Psoas muscle (tissue), 8 donors: ENCODE data around the gene DHX30. TPM values are rescaled to one million over a fixed set of nuclear protein-coding genes. Genes with fewer than 3 reads are reported as not detected.

Experiments used
- ATAC-seq, 4 donors: fragments of 200-7000 bp; cut with Tn5 transposase; one replicate each; pipeline ENCODE4 v1.9.1; 2020; ENCODE audit warnings: moderate library complexity in 3 of 4, mild to moderate bottlenecking in 2 of 4
- DNase-seq, 2 donors: peaks; one replicate each; pipeline ENCODE4 v3.0.0-alpha.2; 2020
- H3K27ac ChIP-seq: fragments of 200-600 bp; one replicate; pipeline ENCODE4 v1.8.0; 2022
- H3K27me3 ChIP-seq, 3 donors: fragments of 200-600 bp in 1 of 3; one replicate each; pipeline versions ENCODE4 v1.6.1 to v1.8.0; 2013 to 2022; ENCODE audit warnings: low read length in 2 of 3, mild to moderate bottlenecking in 2 of 3, moderate library complexity in 1 of 3; ENCODE audit not compliant: insufficient read depth in 3 of 3
- H3K36me3 ChIP-seq, 2 donors: fragments of 200-600 bp in 1 of 2; one replicate each; pipeline versions ENCODE4 v1.6.1 to v1.8.0; 2013 to 2022; ENCODE audit warnings: low read depth in 1 of 2, mild to moderate bottlenecking in 1 of 2, moderate library complexity in 1 of 2; ENCODE audit not compliant: insufficient read depth in 1 of 2
- H3K4me1 ChIP-seq: fragments of 200-600 bp; one replicate; pipeline ENCODE4 v1.8.0; 2022
- H3K4me3 ChIP-seq: fragments of 200-600 bp; one replicate; pipeline ENCODE4 v1.8.0; 2022; ENCODE audit warnings: mild to moderate bottlenecking
- H3K9me3 ChIP-seq: fragments of 200-600 bp; one replicate; pipeline ENCODE4 v1.8.0; 2022
- WGBS, 3 donors: extraction: QIAGEN DNeasy Blood & Tissue Kit; methylation state at CpG; one replicate each; pipeline versions ENCODE4 v1.1.6 to v1.1.7; 2013; 5-methylcytosine and 5-hydroxymethylcytosine counted together
- intact Hi-C, 2 donors: fragments of 100-400 bp; cut with DNase I; formaldehyde crosslinking; loops; one replicate each; pipeline versions ENCODE4 v1.11.0 to v1.14.2; 2022
- polyA plus RNA-seq, 3 donors: library from polyadenylated mRNA; stranded (reverse); fragments of 200-250 nt; gene quantifications; one replicate each; pipeline ENCODE4 v1.2.3, GENCODE V29; 2013
- total RNA-seq, 4 donors: library from RNA; stranded (reverse); fragmentation: NEBNext Ultra II Directional in 2 of 4; extraction: Animal tissue kit (Norgen Biotek cat#: 25700) in 2 of 4; gene quantifications; one replicate each; pipeline versions ENCODE4 v1.2.1 to v1.2.4, GENCODE V29; 2021 to 2023
- TF ChIP-seq, protein P1 (sequence below): fragments of 200-600 bp; IDR thresholded peaks from one replicate; pipeline ENCODE4 v1.8.0; 2022; ENCODE audit warnings: antibody characterized with exemption
- donor health status: healthy with polysubstance abuse.
- donor health status: DM: no; HTN: no; CAD: no; lungs with moderate emphysema.
- donor health status: Bipolar disorder and iron deficiency.
- donor health status: healthy.
- donor health status: DM: yes; HTN: yes; CAD: no.
- donor health status: DM: no; HTN: no; CAD: no.
- donor health status: DM: no; HTN: no; CAD: no.
- donor health status: DM: yes; HTN: yes; CAD: no.

Gene DHX30
- total and polyA plus RNA-seq, 7 donors, result 40.6 to 62.3 (median 48.8) TPM

DNA sequence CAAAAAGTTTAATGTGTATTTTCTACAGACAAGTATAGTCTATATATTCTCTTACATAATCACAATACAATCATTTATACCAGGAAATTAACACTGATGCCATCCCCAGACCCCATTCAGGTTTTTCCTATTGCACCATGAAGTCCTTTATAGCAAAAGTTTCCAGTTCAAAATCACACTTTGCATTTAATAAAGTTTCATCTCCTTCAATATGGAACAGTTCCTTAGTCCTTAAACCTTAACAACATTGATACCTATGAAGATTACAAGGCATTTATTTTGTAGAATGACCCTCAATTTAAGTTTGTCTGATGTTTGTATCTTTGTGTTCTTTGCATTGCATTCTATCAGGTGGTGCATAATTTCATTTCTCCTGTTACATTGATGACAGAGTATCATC, 19.3 kb upstream of the DHX30 start:
- intact Hi-C loops, result no loop called here
- H3K4me3 ChIP-seq, result no peak overlapping the region
- no peak overlapping the region for H3K27ac ChIP-seq
- H3K4me1 ChIP-seq, result peaks cover 24% of the 10 kb centered on the region
- no peak for DNase-seq
- no peaks in the 10 kb centered on the region for H3K36me3 ChIP-seq
- TF ChIP-seq, protein P1, sequence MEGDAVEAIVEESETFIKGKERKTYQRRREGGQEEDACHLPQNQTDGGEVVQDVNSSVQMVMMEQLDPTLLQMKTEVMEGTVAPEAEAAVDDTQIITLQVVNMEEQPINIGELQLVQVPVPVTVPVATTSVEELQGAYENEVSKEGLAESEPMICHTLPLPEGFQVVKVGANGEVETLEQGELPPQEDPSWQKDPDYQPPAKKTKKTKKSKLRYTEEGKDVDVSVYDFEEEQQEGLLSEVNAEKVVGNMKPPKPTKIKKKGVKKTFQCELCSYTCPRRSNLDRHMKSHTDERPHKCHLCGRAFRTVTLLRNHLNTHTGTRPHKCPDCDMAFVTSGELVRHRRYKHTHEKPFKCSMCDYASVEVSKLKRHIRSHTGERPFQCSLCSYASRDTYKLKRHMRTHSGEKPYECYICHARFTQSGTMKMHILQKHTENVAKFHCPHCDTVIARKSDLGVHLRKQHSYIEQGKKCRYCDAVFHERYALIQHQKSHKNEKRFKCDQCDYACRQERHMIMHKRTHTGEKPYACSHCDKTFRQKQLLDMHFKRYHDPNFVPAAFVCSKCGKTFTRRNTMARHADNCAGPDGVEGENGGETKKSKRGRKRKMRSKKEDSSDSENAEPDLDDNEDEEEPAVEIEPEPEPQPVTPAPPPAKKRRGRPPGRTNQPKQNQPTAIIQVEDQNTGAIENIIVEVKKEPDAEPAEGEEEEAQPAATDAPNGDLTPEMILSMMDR, result no peak
- H3K9me3 ChIP-seq, result no peaks in the 10 kb centered on the region
- no peaks in the 10 kb centered on the region for H3K27me3 ChIP-seq
- no peak for ATAC-seq

DNA sequence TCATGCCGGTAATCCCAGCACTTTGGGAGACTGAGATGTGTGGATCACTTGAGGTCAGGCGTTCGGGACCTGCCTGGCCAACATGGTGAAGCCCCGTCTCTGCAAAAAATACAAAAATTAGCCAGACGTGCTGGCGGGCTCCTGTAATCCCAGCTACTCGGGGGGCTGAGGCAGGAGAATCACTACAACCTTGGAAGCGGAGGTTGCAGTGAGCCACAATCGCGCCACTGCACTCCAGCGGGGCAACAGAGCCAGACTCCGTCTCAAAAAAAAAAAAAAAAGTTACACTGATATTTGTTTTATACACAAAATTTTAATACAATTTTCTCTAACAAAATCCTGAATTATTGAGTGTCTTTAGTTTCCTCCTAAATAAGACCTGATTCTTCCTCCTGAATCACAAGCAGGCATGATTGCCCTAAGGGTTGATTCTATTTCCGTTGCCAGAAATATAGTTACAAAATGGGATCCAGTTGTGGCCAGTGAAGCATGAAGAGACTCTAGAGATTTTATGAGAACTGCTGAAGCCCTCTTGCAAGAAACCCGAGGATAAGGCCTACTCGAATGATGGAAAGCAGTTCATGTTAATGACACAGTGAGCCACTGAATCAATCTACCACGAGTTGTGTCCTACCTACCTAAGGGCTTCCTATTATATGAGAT, 11.6 kb upstream of the DHX30 start:
- H3K9me3 ChIP-seq, result no peaks in the 10 kb centered on the region
- H3K27me3 ChIP-seq, result no peaks in the 10 kb centered on the region
- H3K4me1 ChIP-seq, result no peaks in the 10 kb centered on the region
- TF ChIP-seq, protein P1, result no peak
- WGBS, 3 donors, result 82 to 87% (median 87%) methylated on average over 16 of the region's 16 CpGs
- intact Hi-C loops, result no loop called here
- ATAC-seq (no peak), DNase-seq (no peak)
- no peak overlapping the region for H3K27ac ChIP-seq
- no peak overlapping the region for H3K4me3 ChIP-seq
- no peaks in the 10 kb centered on the region for H3K36me3 ChIP-seq

DNA sequence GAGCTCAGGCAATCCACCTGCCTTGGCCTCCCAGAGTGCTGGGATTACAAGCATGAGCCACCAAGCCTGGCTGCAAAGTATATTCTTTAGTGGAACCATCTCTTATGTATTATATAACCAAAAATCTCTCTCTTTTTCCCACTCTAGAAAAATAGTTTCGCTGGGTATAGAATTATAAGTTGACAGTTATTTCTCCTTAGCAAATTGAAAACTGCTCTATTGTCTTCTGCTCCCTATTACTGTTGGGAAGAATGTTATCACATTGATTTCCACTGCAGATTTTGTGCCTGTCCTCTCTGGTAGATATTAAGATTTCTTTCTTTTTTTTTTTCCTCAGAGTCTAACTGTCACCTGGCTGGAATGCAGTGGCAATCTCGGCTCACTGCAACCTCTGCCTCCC, 10.2 kb upstream of the DHX30 start:
- Histone ChIP-seq H3K4me1 (no peaks in the 10 kb centered on the region), H3K27ac (no peak overlapping the region), H3K4me3 (no peak overlapping the region), H3K36me3 (no peaks in the 10 kb centered on the region), H3K27me3 (no peaks in the 10 kb centered on the region), H3K9me3 (no peaks in the 10 kb centered on the region)
- DNase-seq (no peak), ATAC-seq (no peak)
- 95 to 97% (median 97%) methylated on average over 2 of the region's 2 CpGs for WGBS, 3 donors
- TF ChIP-seq, protein P1, result no peak
- intact Hi-C loops, result no loop called here

DNA sequence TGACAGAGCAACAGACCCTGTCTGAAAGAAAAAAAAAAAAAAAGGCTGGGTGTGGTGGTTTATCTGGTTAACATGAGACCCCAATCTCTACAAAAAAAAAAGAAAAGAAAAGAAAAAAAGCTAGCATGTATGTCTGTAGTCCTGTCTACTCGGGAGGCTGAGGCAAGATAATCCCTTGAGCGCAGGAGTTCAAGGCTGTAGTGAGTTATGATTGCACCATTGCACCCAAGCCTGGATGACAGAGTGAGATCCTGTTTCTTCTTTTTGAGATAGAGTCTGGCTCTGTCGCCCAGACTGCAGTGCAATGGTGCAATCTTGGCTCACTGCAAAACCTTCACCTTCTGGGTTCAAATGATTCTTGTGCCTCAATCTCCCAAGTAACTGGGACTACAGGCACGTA, 8.4 kb upstream of the DHX30 start:
- Histone ChIP-seq H3K27ac (no peak overlapping the region), H3K9me3 (no peaks in the 10 kb centered on the region), H3K4me1 (no peaks in the 10 kb centered on the region), H3K36me3 (no peaks in the 10 kb centered on the region), H3K27me3 (no peaks in the 10 kb centered on the region), H3K4me3 (no peak overlapping the region)
- DNase-seq (no peak), ATAC-seq (no peak)
- TF ChIP-seq, protein P1, result no peak
- 77 to 81% (median 78%) methylated on average over 4 of the region's 4 CpGs for WGBS, 3 donors
- intact Hi-C loops, result no loop called here

DNA sequence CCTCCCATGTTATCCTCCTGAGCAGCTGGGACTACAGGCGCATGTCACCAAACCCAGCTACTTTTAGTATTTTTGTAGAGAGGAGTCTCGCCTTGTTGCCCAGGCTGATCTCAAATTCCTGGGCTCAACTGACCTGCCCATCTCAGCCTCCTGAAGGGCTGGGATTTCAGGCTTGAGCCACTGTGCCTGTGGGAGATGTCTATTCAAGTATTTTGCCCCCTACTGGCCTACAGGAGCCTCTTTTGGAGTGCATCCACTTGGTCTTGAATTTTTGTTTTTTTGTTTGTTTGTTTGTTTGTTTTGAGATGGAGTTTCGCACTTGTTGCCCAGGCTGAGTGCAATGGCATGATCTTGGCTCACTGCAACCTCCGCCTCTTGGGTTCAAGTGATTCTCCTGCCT, 3.2 kb upstream of the DHX30 start:
- H3K4me1 ChIP-seq, result peaks cover 12% of the 10 kb centered on the region
- ATAC-seq (no peak), DNase-seq (no peak)
- WGBS, 3 donors, result 89 to 93% (median 92%) methylated on average over 4 of the region's 4 CpGs
- H3K36me3 ChIP-seq, result no peaks in the 10 kb centered on the region
- TF ChIP-seq, protein P1, result no peak
- no peak overlapping the region for H3K4me3 ChIP-seq
- no peaks in the 10 kb centered on the region for H3K9me3 ChIP-seq
- H3K27ac ChIP-seq, result no peak overlapping the region
- no peaks in the 10 kb centered on the region for H3K27me3 ChIP-seq
- intact Hi-C loops, result no loop called here
